Transverse colon (tissue), 3 donors: ENCODE results near the gene ZFP64.

Source experiments
- EP300 ChIP-seq: sonication (generic); formaldehyde crosslinking; IDR thresholded peaks from one replicate; pipeline ENCODE4 v1.6.1; 2017; ENCODE audit warnings: antibody characterized with exemption, low read depth
- POLR2A ChIP-seq: fragments of 450-650 bp; IDR thresholded peaks from one replicate; pipeline ENCODE4 v1.6.1; 2016; ENCODE audit warnings: antibody characterized with exemption, mild to moderate bottlenecking, moderate library complexity
- TF ChIP-seq, protein P1 (sequence below), 5 experiments: fragments of 200-600 bp in 3 of 5; fragments of 450-650 bp in 2 of 5; sonication (generic) in 3 of 5; IDR thresholded peaks; 1 replicate in 2 of 5; 2 replicates in 3 of 5; pipeline ENCODE4 v1.5.1; 2016 to 2017; ENCODE audit warnings: antibody characterized with exemption in 5 of 5, inconsistent platforms in 3 of 5, mild to moderate bottlenecking in 2 of 5, moderate library complexity in 1 of 5

DNA sequence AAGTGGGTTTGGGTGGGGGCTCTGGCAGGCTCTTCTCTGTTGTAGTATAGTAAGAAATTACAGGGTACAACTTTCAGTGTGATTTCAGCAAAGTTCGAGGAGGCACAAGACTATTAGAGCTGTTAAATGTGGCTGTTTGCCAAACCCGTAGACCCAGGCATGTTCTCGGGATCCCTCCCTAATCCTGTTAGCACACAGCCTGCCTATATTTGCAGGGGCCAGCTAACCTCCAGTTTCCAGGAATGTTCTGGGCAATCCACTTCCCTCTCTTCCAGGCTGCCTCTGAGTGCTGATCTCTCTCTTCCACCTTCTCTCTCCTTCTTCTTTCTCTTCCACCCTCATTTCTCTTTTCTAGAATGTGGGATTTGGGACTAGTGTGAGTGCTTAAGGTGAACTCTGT lies 34.8 kb upstream of the ZFP64 start:
- TF ChIP-seq, protein P1, sequence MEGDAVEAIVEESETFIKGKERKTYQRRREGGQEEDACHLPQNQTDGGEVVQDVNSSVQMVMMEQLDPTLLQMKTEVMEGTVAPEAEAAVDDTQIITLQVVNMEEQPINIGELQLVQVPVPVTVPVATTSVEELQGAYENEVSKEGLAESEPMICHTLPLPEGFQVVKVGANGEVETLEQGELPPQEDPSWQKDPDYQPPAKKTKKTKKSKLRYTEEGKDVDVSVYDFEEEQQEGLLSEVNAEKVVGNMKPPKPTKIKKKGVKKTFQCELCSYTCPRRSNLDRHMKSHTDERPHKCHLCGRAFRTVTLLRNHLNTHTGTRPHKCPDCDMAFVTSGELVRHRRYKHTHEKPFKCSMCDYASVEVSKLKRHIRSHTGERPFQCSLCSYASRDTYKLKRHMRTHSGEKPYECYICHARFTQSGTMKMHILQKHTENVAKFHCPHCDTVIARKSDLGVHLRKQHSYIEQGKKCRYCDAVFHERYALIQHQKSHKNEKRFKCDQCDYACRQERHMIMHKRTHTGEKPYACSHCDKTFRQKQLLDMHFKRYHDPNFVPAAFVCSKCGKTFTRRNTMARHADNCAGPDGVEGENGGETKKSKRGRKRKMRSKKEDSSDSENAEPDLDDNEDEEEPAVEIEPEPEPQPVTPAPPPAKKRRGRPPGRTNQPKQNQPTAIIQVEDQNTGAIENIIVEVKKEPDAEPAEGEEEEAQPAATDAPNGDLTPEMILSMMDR (IDR thresholded peaks at IDR 0.05) = no peak
- TF ChIP-seq POLR2A (no peak), EP300 (no peak)
